Fibroblast of skin of left quadriceps (primary cell): ENCODE measurements around the gene NFKBIE.
"Not testable (repeated sequence)": the region's sequence is repeated elsewhere in the genome, so short reads cannot be mapped to it uniquely, and the experiment has no call there.

Experiments used
- DNase-seq, 2 experiments: peaks; one replicate each; pipeline ENCODE4 v3.0.0-alpha.2; 2013; ENCODE audit warnings: low read depth in 2 of 2

NFKBIE gene

DNA sequence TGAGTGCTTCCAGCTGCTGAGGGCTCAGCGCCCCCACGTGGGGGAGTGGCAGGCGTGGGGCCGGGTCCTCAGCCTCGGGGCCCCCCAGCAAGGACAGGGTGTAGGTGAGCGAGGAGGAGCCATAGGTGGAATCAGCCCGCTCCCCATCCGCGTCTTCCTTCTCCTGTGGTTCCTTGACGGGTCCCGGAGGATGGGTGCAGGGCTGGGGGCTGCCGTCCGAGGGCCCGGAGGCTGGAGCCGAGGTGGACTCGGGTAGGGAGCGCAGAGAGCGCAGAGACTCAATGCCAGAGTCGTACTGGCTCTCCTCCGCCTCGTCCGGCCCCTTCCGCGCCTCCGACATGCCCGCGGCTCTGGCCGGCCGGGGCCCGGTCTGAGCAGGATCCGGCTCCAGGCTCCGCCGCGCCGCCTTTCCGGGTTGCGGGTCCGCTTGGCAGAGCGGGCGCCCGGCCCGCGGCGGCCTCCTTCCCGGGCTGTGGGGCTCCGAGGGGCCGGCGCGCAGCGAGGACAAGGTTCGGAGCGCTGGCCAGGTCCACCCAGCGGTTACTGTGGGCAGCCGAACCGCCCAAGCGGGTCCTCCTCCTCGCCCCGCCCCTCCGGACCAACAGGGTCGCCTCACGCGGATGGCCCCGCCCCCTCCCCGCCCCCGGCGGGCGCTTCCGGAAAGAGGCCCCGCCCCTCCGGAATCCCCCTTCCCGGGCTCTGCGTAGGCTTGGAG, at the start of gene NFKBIE:
NFKBIE (minus strand) TSS at position 545 of the 715 bp plus-strand sequence; CDS start at position 340, 205 bp downstream.
- peak; percentile 66 for DNase-seq

GRCh38 chr6:44314657-44315056, 49.3 kb upstream of the NFKBIE start:
- not testable (repeated sequence) for DNase-seq

DNA sequence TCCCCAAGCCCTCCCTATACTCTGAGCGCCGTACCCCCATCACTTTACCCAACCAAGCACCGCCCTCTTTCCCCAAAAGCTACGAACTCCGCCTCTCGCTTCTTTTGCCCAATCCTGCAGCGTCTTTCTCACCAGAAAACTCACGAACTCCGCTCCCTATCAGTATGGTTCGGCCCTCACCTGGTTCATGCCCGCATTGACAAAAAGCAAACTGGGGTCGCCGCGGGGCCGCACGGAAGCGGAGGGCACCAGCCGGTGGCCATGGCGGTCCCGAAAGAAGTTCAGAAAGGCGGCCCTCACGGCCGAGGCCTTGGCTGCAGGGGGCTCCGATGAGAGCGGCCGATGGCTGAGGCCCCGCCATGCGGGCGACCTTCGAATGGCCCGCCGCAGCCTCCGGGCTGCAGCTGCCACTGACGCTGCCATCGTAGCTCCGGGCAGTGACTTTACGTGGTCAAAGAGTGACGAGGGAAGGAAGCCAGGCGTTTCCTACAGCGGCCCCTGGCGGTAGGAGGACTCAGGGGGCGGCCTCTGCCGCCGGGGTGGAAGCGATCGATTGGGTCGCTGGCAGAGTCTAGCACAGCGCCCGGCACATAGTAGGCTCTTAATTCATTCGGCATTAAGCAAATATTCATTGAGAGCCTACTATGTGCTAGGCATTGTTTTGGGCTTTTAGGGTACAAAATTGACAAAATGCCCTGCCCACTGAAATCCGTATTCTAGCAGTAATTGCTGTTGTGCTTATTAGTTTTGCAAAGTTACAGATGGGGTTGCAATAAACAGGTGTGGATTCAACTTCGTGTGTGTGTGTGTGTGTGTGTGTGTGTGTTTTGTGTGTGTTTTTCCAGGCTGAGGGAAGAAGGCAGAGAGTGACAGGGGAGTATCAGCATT, 47.8 kb upstream of the NFKBIE start, which contains the start of gene AARS2:
AARS2 (minus strand) TSS at position 447 of the 888 bp plus-strand sequence; CDS start at position 423, 24 bp downstream.
- DNase-seq, result peak; percentile 63 to 67

DNA sequence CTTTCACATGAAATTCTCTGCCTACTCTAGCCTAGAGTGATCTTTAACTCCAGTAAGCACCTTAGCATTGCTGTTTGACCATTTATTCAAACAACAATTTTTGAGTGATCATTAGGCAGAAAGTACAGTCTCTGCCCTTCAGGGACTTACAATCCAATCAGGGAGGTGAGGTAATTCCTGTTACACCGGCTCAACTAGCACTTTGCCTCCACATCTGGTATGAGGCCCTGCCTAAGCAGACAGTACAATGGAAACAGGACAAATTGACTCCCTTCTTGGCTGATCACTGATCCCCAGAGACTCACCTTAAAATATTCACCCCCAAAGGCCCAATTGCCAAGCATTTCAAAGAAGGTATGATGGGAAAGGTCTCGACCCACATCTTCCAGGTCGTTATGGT, 46.4 kb upstream of the NFKBIE start:
- no peak for DNase-seq

GRCh38 chr6:44311304-44311703, 46.0 kb upstream of the NFKBIE start:
- DNase-seq, result no peak

- no peak for DNase-seq
These were observed 44.9 kb upstream of the NFKBIE start for GRCh38 chr6:44310241-44310640.

DNA sequence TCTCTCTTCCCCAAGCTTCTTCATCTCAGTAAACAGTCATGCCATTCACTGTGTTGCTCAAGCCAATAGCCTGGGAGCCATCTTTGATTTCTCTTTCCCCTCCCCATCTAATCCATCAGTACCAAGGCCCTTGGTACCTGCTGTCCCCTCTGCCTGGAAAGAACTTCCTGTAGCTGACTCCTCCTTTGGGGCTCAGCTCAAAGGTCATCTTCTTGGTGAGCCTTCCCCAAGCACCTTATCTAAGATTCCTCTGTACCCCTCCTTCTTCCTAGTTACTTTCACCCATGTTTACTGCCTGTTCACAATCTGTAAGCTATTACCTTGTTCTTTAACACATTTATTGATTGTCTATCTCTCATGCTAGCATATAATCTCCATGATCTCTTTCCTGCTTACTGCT, 44.3 kb upstream of the NFKBIE start:
- no peak for DNase-seq

GRCh38 chr6:44309092-44309491, 43.7 kb upstream of the NFKBIE start:
- DNase-seq, result no peak

- no peak for DNase-seq
These were observed 41.9 kb upstream of the NFKBIE start for GRCh38 chr6:44307217-44307616.

DNA sequence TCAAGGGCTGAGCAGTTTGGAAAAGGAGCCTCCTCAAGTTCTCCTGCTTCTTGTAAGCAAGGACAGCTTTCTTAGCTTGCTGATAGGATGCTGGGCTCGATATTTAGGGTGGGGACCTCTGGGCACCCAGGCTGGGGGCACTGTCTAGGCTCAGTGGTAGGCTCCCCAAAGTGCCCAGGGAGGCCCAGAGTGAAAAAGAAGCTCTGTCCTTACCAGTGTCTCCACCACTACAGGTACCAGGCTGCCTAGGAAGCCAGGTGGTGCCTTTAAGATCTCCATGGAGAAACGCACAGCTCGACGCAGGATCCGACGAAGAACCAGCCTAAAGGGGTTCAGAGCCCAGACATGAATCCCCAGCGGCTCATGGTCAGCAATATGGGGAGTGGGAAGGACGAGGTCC, 41.4 kb upstream of the NFKBIE start:
- DNase-seq, result no peak

DNA sequence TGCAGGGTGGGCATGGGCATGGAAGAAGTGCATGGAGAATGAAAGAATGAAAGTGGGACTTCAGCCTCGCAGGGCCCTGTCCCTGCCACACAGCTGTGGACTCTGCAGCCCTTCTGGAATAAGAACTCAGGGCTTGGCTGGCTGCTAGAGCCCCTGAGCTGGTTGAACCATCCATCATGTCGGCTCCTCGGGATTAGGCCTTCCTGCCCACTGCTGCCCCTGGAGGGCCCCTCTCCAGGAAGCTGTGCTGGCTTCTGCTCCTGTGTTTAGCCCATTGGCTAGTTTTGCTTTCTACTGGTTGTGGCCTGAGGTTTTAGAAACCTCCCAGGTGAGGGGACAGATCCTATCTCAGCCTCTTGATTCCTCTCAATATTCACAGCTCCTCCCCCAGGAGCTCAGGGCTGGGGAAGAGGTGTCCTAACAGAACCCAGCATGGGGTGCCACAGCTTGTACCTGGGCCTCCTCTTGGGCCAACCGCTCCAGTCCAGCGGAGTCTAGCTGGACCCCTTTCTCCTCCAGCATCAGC, 39.9 kb upstream of the NFKBIE start:
- DNase-seq, result no peak

GRCh38 chr6:44304282-44305199, 39.2 kb upstream of the NFKBIE start:
- no peak for DNase-seq

DNA sequence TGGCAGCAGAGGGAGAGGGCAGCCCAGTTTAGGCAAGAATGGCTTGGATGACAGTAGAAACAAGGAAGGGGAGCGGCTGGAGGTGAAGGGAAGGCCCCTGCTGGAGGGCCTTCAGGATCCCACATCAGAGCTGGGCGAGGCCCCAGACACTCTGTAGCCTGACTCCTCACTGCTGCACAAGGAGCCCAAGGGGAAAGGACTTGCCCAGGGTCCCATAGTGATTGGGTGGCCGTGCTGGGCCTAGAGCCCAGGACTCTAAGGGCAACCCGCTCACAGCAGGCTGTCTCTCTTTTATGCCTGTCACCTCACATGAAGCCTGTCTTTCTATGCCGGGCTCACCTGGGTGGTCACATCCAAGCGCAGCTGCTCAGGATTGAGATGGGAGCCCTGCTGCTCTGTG, 38.5 kb upstream of the NFKBIE start:
- DNase-seq, result no peak

- DNase-seq, result no peak
These were observed 37.5 kb upstream of the NFKBIE start for GRCh38 chr6:44302856-44303255.

DNA sequence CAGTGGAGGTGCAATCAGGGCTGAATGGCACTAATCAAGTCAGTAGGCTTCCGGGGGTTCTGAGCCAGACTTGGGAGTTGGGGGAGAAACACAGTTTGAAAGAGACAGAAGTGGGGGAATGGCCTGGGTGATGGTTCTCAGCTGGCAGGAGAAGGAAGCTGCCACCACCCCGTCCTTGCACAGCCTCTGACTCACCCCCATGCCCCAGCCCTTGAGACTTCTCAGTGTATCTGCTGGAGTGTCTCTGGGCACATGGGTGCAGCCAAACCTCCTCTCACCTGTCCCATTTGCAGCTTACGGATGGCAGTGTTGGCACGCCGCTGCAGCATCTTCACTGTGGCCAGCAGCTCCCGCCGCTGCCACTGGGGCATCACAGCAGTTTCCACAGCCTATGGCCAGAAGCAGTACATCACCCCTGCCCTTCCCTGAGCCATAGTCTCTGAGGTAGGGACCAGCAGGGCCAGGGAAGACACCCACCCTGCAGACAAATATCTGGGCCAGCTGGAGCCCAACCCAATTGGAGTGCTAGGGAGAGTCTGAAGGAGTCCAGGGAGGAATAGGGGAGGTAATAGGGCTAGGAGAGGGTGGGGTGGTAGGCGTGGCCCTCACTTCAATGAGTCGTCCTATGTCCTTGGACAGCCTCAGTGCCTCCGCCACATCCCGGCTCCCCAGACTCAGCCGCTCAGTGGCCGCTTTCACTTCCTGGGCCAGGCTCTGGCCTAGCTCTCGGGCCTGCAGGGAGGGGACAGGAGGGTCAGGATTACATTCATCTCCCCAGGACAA, 36.6 kb upstream of the NFKBIE start:
- DNase-seq, result no peak

DNA sequence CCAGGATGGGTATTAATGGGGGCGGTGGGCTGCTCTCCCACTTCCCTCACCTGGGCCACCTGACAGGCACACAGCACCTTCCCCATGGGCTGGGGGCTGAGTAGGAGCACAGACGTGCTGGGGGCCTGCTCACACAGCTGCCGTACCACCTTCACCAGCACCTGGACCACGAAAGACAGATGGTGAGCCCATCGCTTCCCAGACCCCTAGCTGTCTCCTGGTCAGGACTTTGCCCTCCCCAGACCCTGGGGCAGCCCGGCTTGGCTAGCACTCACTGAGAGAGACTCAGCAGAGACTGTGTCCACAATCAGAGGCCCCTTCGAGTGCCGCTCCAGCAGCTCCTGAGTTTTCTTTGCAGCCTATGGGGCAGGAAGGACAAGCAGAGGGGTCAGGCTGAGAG, 35.8 kb upstream of the NFKBIE start:
- no peak for DNase-seq

DNA sequence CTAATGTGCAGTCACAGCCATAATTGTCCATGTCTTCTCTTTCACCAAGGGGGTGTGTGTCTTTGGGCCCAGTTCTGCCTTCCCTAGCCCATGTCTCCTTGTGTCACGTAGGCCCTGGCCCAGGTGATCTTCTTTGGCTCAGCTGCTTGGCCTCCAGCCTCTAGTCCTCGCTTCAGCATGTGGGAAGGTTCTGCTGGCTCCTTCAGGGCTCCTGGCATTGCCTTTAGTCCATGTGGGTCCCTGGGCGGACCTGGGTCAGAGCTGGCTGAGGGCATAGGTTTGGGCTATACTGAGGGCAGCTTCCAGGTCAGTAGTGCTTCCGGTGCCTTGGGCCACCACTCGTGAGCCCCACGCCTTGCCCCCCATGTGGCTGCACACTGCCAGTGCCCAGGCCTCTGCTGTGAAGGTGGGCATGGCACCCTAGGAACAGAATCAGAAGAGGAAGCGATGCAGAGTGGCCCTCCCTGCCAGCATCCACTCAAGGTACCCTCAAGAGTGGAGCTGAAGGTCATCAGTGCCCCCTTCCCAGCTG, 35.0 kb upstream of the NFKBIE start:
- no peak for DNase-seq

DNA sequence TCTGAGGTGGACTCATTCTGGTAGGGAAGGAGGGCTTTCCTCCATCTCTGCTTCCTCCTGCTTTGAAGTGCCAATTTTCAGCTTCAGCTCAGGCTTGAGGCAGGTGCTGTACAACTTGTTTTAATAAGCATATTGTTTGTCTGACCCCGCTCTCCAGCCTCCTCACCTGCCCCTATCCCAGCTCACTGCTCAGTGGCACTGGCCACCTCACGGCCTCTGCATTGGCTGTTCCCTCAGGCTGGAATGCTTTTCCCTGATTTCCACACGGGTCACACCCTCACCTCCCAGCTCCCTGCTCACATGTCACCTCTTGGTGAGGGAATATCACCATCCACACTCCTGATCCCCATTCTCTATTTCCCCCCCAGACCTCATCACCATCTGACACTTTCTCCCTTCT, 33.5 kb upstream of the NFKBIE start:
- DNase-seq, result no peak

DNA sequence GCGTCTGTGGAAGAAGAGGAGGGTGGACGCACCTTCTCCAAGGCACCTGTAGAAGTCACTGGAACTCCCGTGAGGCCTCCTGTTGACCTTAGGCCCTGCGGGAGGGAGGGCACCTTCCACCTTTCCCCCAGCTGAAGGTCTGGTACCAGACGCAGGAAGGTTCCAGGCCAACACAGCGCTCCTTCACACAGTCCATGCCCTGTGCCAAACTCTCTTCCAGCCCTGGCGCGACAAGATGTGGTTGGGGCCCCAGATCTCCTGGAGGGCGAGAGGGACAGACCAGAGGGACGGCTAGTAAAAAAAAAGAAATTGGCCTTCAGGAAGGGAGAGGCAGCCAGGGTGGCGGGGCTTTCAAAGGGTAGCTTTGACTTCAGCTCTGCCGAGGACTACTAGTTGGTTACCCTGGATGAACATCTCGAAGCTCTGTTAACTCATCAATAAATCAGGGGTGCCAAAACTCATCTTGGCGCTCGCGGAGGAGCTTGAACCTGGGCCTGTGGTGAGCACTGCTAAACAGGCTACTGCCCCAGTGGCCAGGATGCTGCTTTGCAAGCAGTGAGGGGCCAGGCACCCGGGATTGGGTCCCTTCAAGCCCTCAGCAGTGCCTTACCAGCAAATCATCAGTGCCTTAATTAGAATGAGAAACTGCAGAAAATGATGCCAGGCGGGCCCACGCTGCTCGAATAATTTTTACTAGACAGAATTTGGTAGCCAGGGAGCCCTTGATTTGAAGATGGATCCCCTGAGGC, 32.9 kb upstream of the NFKBIE start:
- DNase-seq, result no peak
